Tibial artery (tissue), 4 donors: Measurements from ENCODE around the gene ITGA7.
A peak's percentile ranks its signal among the peaks of the same experiment; 100 is the strongest.

ENCODE experiments used
- DNase-seq, 2 donors: peaks; one replicate each; pipeline ENCODE4 v3.0.0-alpha.2; 2019
- H3K27ac ChIP-seq, 2 donors: fragments of 200-600 bp; sonication (generic) in 1 of 2; 1 replicate in 1 of 2; 2 replicates in 1 of 2; pipeline ENCODE4 v1.5.1; 2018 to 2019; ENCODE audit warnings: mild to moderate bottlenecking in 1 of 2
- H3K27me3 ChIP-seq, 2 donors: fragments of 200-600 bp; sonication (generic) in 1 of 2; one replicate each; pipeline versions ENCODE4 v1.5.1 to v1.6.0; 2016 to 2019
- H3K36me3 ChIP-seq, 3 donors: fragments of 200-600 bp; sonication (generic) in 2 of 3; one replicate each; pipeline ENCODE4 v1.5.1; 2016 to 2019; ENCODE audit warnings: mild to moderate bottlenecking in 2 of 3
- H3K4me1 ChIP-seq, 4 donors: fragments of 200-600 bp; sonication (generic) in 2 of 4; 1 replicate in 3 of 4; 2 replicates in 1 of 4; pipeline ENCODE4 v1.5.1; 2016 to 2019
- H3K4me3 ChIP-seq, 2 donors: fragments of 200-600 bp; sonication (generic) in 1 of 2; 1 replicate in 1 of 2; 2 replicates in 1 of 2; pipeline ENCODE4 v1.5.1; 2018 to 2019; ENCODE audit warnings: mild to moderate bottlenecking in 2 of 2
- H3K9me3 ChIP-seq, 3 donors: fragments of 200-600 bp; sonication (generic) in 1 of 3; one replicate each; pipeline ENCODE4 v1.5.1; 2016 to 2019
- CTCF ChIP-seq, 2 experiments: fragments of 200-600 bp in 1 of 2; fragments of 450-650 bp in 1 of 2; IDR thresholded peaks; one replicate each; pipeline ENCODE4 v1.5.1; 2017 to 2019; ENCODE audit warnings: antibody characterized with exemption in 2 of 2, mild to moderate bottlenecking in 1 of 2, moderate library complexity in 1 of 2
- intact Hi-C: fragments of 100-400 bp; cut with DNase I; formaldehyde crosslinking; loops from one replicate; pipeline ENCODE4 v1.15.0; 2023; ENCODE audit warnings: low total_unique reads

ITGA7 gene

GRCh38 chr12:55708695-55709233, 1.1 kb upstream of the ITGA7 start:
- Histone ChIP-seq H3K4me3 (peak overlapping the region; percentile 94 to 96), H3K9me3 (no peaks in the 10 kb centered on the region), H3K27me3 (no peaks in the 10 kb centered on the region), H3K36me3 (no peaks in the 10 kb centered on the region), H3K4me1 (peaks cover 0 to 74% (median 41%) of the 10 kb centered on the region in 4 donors), H3K27ac (peak overlapping the region; percentile 96 to 98)
- intact Hi-C loops: no loop called here
- TF ChIP-seq CTCF (IDR thresholded peaks at IDR 0.05): no peak
- no peak for DNase-seq

GRCh38 chr12:55707219-55707671, 459 bp downstream of the ITGA7 start:
- DNase-seq: peak in 1 of 2 donors; percentile 77
- peak overlapping the region; percentile 94 to 96 for H3K4me3 ChIP-seq
- TF ChIP-seq CTCF (IDR thresholded peaks at IDR 0.05): no peak
- H3K9me3 ChIP-seq: no peaks in the 10 kb centered on the region
- peak overlapping the region; percentile 96 to 98 for H3K27ac ChIP-seq
- intact Hi-C loops: no loop called here
- H3K27me3 ChIP-seq: no peaks in the 10 kb centered on the region
- H3K4me1 ChIP-seq: peaks cover 0 to 74% (median 44%) of the 10 kb centered on the region in 4 donors
- H3K36me3 ChIP-seq: no peaks in the 10 kb centered on the region

- no peak for DNase-seq
- intact Hi-C loops: no loop called here
Measured at GRCh38 chr12:55706568-55707218, 1.0 kb downstream of the ITGA7 start.

DNA sequence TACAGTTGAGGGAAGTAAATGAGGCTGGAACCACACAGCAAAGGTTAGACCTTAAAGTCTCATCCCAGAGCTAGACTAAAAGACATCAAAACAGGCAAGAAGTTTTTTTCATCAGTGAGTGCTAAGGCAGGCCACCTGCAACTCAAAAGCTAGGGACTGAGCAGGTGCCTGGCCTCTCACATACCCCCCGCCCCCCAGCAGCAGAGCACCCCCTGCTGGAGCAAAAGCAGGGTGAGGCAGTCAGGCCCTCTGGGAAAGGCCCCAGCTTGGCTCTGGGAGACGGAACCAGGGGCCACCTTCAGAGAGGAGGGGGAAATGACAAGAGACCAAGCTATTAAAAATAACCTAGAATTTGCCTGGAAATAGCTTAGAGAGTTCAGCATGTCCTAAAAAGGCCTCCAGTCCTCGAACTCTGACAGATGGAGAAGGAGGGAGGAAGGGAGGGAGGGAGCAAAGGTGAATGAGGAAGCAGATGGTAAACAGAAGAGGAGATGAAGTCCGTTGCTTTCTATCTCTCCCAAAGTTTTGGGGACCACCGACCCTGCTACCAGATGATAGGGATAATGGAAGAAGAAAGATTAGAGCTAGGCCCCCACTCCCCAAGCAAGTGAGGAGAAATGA, 1.8 kb downstream of the ITGA7 start:
- Histone ChIP-seq H3K4me3 (peak overlapping the region; percentile 94 to 96), H3K36me3 (no peaks in the 10 kb centered on the region), H3K27me3 (no peaks in the 10 kb centered on the region), H3K4me1 (peaks cover 0 to 74% (median 51%) of the 10 kb centered on the region in 4 donors), H3K27ac (peak overlapping the region; percentile 96 to 98), H3K9me3 (no peaks in the 10 kb centered on the region)
- DNase-seq: no peak
- intact Hi-C loops: no loop called here
- peak; percentile 45 to 55 for TF ChIP-seq CTCF (IDR thresholded peaks at IDR 0.05)

More at GRCh38 chr12:55706568-55707218, 1.0 kb downstream of the ITGA7 start:
- no peaks in the 10 kb centered on the region for H3K36me3 ChIP-seq
- H3K27ac ChIP-seq: peak overlapping the region; percentile 96 to 98
- no peaks in the 10 kb centered on the region for H3K9me3 ChIP-seq
- H3K4me1 ChIP-seq: peaks cover 0 to 74% (median 44%) of the 10 kb centered on the region in 4 donors
- TF ChIP-seq CTCF (IDR thresholded peaks at IDR 0.05): no peak
- H3K27me3 ChIP-seq: no peaks in the 10 kb centered on the region
- peak overlapping the region; percentile 94 to 96 for H3K4me3 ChIP-seq

GRCh38 chr12:55704824-55705718, 2.6 kb downstream of the ITGA7 start:
- peaks cover 2 to 4% (median 3%) of the 10 kb centered on the region in 3 donors for H3K36me3 ChIP-seq
- peak overlapping the region; percentile 94 to 96 for H3K4me3 ChIP-seq
- intact Hi-C loops: no loop called here
- no peaks in the 10 kb centered on the region for H3K9me3 ChIP-seq
- no peaks in the 10 kb centered on the region for H3K27me3 ChIP-seq
- peak in 1 of 2 donors; percentile 84 for DNase-seq
- no peak for TF ChIP-seq CTCF (IDR thresholded peaks at IDR 0.05)
- H3K27ac ChIP-seq: peak overlapping the region; percentile 96 to 98
- H3K4me1 ChIP-seq: peaks cover 0 to 74% (median 56%) of the 10 kb centered on the region in 4 donors
